DND-41 (cell line): ENCODE measurements around the gene TRH.

ENCODE experiments used
- EZH2 ChIP-seq: IDR thresholded peaks from 3 replicates; pipeline ENCODE4 v1.6.1; 2012; ENCODE audit warnings: borderline replicate concordance, low read depth, mild to moderate bottlenecking, moderate library complexity, low read length, inconsistent platforms; ENCODE audit not compliant: severe bottlenecking
- TF ChIP-seq, protein P1 (sequence below): IDR thresholded peaks from 2 replicates; pipeline ENCODE4 v1.5.1; 2012; ENCODE audit warnings: borderline replicate concordance, low read length, moderate library complexity, mild to moderate bottlenecking; ENCODE audit not compliant: poor library complexity, severe bottlenecking; ENCODE audit errors: extremely low read depth

DNA sequence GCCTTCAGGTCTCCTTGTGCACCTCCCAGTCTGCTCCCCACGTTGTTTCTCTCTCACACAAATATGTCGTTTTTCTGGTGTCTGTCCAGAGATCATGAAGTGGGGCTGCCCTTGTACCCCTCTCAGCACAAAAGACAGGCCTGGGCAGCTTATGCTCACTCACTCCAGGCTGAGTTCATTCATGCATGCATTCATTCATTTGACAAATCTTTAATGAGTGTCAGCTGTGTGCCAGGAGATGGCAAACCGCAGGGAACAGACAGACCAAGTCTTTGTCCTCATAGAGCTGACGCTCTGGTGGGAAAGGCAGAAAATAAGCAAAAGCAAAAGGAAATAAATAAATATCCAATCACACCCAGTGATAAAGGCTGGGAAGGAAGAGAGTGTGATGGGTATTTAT, 7.6 kb upstream of the TRH start:
- TF ChIP-seq, protein P1, sequence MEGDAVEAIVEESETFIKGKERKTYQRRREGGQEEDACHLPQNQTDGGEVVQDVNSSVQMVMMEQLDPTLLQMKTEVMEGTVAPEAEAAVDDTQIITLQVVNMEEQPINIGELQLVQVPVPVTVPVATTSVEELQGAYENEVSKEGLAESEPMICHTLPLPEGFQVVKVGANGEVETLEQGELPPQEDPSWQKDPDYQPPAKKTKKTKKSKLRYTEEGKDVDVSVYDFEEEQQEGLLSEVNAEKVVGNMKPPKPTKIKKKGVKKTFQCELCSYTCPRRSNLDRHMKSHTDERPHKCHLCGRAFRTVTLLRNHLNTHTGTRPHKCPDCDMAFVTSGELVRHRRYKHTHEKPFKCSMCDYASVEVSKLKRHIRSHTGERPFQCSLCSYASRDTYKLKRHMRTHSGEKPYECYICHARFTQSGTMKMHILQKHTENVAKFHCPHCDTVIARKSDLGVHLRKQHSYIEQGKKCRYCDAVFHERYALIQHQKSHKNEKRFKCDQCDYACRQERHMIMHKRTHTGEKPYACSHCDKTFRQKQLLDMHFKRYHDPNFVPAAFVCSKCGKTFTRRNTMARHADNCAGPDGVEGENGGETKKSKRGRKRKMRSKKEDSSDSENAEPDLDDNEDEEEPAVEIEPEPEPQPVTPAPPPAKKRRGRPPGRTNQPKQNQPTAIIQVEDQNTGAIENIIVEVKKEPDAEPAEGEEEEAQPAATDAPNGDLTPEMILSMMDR, result no peak
- TF ChIP-seq EZH2, result no peak
